Retinal pigment epithelial cell (primary cell): ENCODE results near the gene DHPS.
"Not testable (repeated sequence)": the region's sequence is repeated elsewhere in the genome, so short reads cannot be mapped to it uniquely, and the experiment has no call there.

Experiments
- DNase-seq: peaks from one replicate; pipeline ENCODE4 v3.0.0-alpha.2; 2010; ENCODE audit warnings: low read depth
- H3K4me3 ChIP-seq: 2 replicates; pipeline ENCODE4 v1.5.1; 2011; ENCODE audit warnings: mild to moderate bottlenecking, low read length, control low read depth, moderate library complexity
- CTCF ChIP-seq: conservative IDR thresholded peaks from 2 replicates; pipeline ENCODE4 v1.5.1; 2011; ENCODE audit warnings: low read depth, low read length, control low read depth, inconsistent platforms

DHPS gene

GRCh38 chr19:12715102-12715501, 33.4 kb upstream of the DHPS start:
- no peak for DNase-seq
- TF ChIP-seq CTCF = no peak
- H3K4me3 ChIP-seq = no peak overlapping the region

GRCh38 chr19:12713304-12713703, 31.6 kb upstream of the DHPS start:
- not testable (repeated sequence) for DNase-seq

GRCh38 chr19:12712077-12712476, 30.4 kb upstream of the DHPS start:
- not testable (repeated sequence) for DNase-seq, H3K4me3 ChIP-seq

More at GRCh38 chr19:12713304-12713703, 31.6 kb upstream of the DHPS start:
- H3K4me3 ChIP-seq = not testable (repeated sequence)

- no peak for DNase-seq
- no peak overlapping the region for H3K4me3 ChIP-seq
- no peak for TF ChIP-seq CTCF
These were observed 29.5 kb upstream of the DHPS start for GRCh38 chr19:12711187-12711586.

- no peak for TF ChIP-seq CTCF
- DNase-seq = no peak
- H3K4me3 ChIP-seq = no peak overlapping the region
These were observed 27.0 kb upstream of the DHPS start for GRCh38 chr19:12708641-12709040.

GRCh38 chr19:12706332-12706718, 24.6 kb upstream of the DHPS start:
- no peak for TF ChIP-seq CTCF
- H3K4me3 ChIP-seq = no peak overlapping the region
- DNase-seq = no peak

- no peak overlapping the region for H3K4me3 ChIP-seq
- no peak for DNase-seq
- TF ChIP-seq CTCF = no peak
These were observed 24.1 kb upstream of the DHPS start for GRCh38 chr19:12705654-12706331.

- H3K4me3 ChIP-seq = no peak overlapping the region
- DNase-seq = no peak
- TF ChIP-seq CTCF = no peak
These were observed 23.5 kb upstream of the DHPS start for GRCh38 chr19:12705169-12705568.
